Stimulated activated CD4-positive, alpha-beta T cell treated with anti-CD3 and anti-CD28 coated beads, Interleukin-1b, Interleukin-23, amount 100 ng/mL, for 1 hour (primary cell): ENCODE data around the gene SCN4A.

Experiments
- DNase-seq, 2 donors: peaks; one replicate each; pipeline ENCODE4 v3.0.0-alpha.2; 2020; ENCODE audit warnings: low read depth in 2 of 2

Gene SCN4A

GRCh38 chr17:63955232-63955631 is 17.5 kb downstream of the SCN4A start:
- no peak for DNase-seq

GRCh38 chr17:63954402-63955063 is 18.2 kb downstream of the SCN4A start:
- no peak for DNase-seq

- no peak for DNase-seq
Measured at GRCh38 chr17:63950940-63951907, 21.5 kb downstream of the SCN4A start.

- no peak for DNase-seq
Measured at GRCh38 chr17:63949576-63950250, 23.0 kb downstream of the SCN4A start.

GRCh38 chr17:63948521-63948920 is 24.2 kb downstream of the SCN4A start:
- DNase-seq, result no peak

GRCh38 chr17:63947711-63948330 is 24.9 kb downstream of the SCN4A start:
- DNase-seq, result no peak

GRCh38 chr17:63946440-63947363 is 26.0 kb downstream of the SCN4A start:
- peak; percentile 15 to 27 for DNase-seq

GRCh38 chr17:63945784-63946439 is 26.8 kb downstream of the SCN4A start:
- DNase-seq, result no peak

- DNase-seq, result no peak
Measured at GRCh38 chr17:63944736-63945499, 27.8 kb downstream of the SCN4A start.

GRCh38 chr17:63943745-63944144 is 29.0 kb downstream of the SCN4A start:
- no peak for DNase-seq

GRCh38 chr17:63942309-63942985 is 30.3 kb downstream of the SCN4A start:
- no peak for DNase-seq

- DNase-seq, result no peak
Measured at GRCh38 chr17:63941751-63942150, 31.0 kb downstream of the SCN4A start.

- DNase-seq, result no peak
Measured at GRCh38 chr17:63941162-63941561, 31.6 kb downstream of the SCN4A start.

GRCh38 chr17:63940584-63940983 is 32.1 kb downstream of the SCN4A start:
- DNase-seq, result no peak

- no peak for DNase-seq
Measured at GRCh38 chr17:63939884-63940283, 32.8 kb downstream of the SCN4A start.

- DNase-seq, result no peak
Measured at GRCh38 chr17:63939401-63939800, 33.3 kb downstream of the SCN4A start.

- no peak for DNase-seq
Measured at GRCh38 chr17:63937920-63938319, 34.8 kb downstream of the SCN4A start.

GRCh38 chr17:63937319-63937718 is 35.4 kb downstream of the SCN4A start:
- DNase-seq, result no peak
